Cardiac fibroblast (primary cell): Measurements from ENCODE around the gene ONECUT1.

ENCODE experiments used
- DNase-seq, 2 donors: peaks; one replicate each; pipeline versions ENCODE4 v3.0.0 to v3.0.0-alpha.2; 2010; ENCODE audit warnings: low read depth in 2 of 2
- H3K4me3 ChIP-seq, 2 donors: replicated peaks in 1 of 2; 1 replicate in 1 of 2; 2 replicates in 1 of 2; pipeline ENCODE4 v1.5.1; 2011; ENCODE audit warnings: low read depth in 2 of 2, low read length in 2 of 2, mild to moderate bottlenecking in 2 of 2, moderate library complexity in 1 of 2
- CTCF ChIP-seq: IDR thresholded peaks from one replicate; pipeline ENCODE4 v1.5.1; 2011; ENCODE audit warnings: low read depth, mild to moderate bottlenecking, low read length, inconsistent platforms

ONECUT1 gene

GRCh38 chr15:52801748-52802085 is 11.6 kb upstream of the ONECUT1 start:
- H3K4me3 ChIP-seq, result no peak overlapping the region
- no peak for TF ChIP-seq CTCF
- no peak for DNase-seq

- TF ChIP-seq CTCF, result no peak
- no peak for DNase-seq
- no peak overlapping the region for H3K4me3 ChIP-seq
These were observed 11.0 kb upstream of the ONECUT1 start for GRCh38 chr15:52800828-52801747.

GRCh38 chr15:52799145-52799811 is 9.1 kb upstream of the ONECUT1 start:
- TF ChIP-seq CTCF, result no peak
- DNase-seq, result no peak
- H3K4me3 ChIP-seq, result no peak overlapping the region

GRCh38 chr15:52798529-52799101 is 8.5 kb upstream of the ONECUT1 start:
- no peak for TF ChIP-seq CTCF
- no peak overlapping the region for H3K4me3 ChIP-seq
- DNase-seq, result no peak

- no peak overlapping the region for H3K4me3 ChIP-seq
- TF ChIP-seq CTCF, result no peak
- no peak for DNase-seq
These were observed 7.7 kb upstream of the ONECUT1 start for GRCh38 chr15:52797625-52798501.

- H3K4me3 ChIP-seq, result no peak overlapping the region
- no peak for TF ChIP-seq CTCF
- no peak for DNase-seq
These were observed 6.8 kb upstream of the ONECUT1 start for GRCh38 chr15:52796753-52797520.
